Measurements from ENCODE around the gene ENO3. TPM values are rescaled to one million over a fixed set of nuclear protein-coding genes. Genes with fewer than 3 reads are reported as not detected.
"Not testable (repeated sequence)": the region's sequence is repeated elsewhere in the genome, so short reads cannot be mapped to it uniquely, and the experiment has no call there.

Gene ENO3
- total RNA-seq, 2 donors from 2014 or later, result 90.0 to 102 TPM

GRCh38 chr17:4926577-4927335, 24.2 kb upstream of the ENO3 start:
- not testable (repeated sequence) for H3K27ac Mint-ChIP-seq; ATAC-seq (replicated peaks in 1 of 2); H3K27me3 Mint-ChIP-seq (ENCODE audit: low read depth); H3K4me1 Mint-ChIP-seq (ENCODE audit: low read depth); H3K36me3 Mint-ChIP-seq (ENCODE audit: insufficient read depth in 2 of 2); DNase-seq; H3K9me3 Mint-ChIP-seq
- peak overlapping the region in 1 of 2 donors; percentile 55 for H3K4me3 Mint-ChIP-seq

- peaks cover 6% of the 10 kb centered on the region for H3K4me1 Mint-ChIP-seq (ENCODE audit: low read depth)
- ATAC-seq (replicated peaks in 1 of 2) (no peak), DNase-seq (no peak)
- no peak overlapping the region for H3K4me3 Mint-ChIP-seq
- H3K9me3 Mint-ChIP-seq, result no peaks in the 10 kb centered on the region
- no peaks in the 10 kb centered on the region for H3K27me3 Mint-ChIP-seq (ENCODE audit: low read depth)
- H3K27ac Mint-ChIP-seq, result no peak overlapping the region
- H3K36me3 Mint-ChIP-seq (ENCODE audit: insufficient read depth in 2 of 2), result peaks cover 2 to 10% of the 10 kb centered on the region in 2 donors
Measured at GRCh38 chr17:4928881-4929280, 22.0 kb upstream of the ENO3 start.

DNA sequence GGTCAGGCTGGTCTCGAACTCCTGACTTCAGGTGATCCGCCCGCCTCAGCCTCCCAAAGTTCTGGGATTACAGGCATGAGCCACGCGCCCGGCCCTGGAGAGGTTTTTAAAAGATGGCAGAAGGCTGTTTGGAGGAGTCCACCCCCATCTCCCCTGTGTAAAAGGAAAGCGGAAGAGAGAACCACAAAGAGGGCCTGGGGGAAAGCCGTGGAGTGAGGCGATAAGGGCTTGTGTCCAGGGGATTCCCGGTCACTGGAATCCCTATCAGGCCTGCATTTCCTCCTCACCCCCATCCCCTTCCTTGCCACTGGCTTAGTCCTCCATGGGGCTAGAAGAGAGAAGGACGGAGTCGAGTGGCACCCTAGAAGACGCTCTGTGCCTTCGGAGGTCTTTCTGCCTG, 19.0 kb upstream of the ENO3 start, which contains the start of gene GP1BA:
GP1BA (plus strand) TSS at position 315 of the 400 bp plus-strand sequence. CDS start 328 bp downstream, outside the sequence.
- Mint-ChIP-seq H3K36me3 (ENCODE audit: insufficient read depth in 2 of 2) (peaks cover 2 to 16% of the 10 kb centered on the region in 2 donors), H3K27me3 (ENCODE audit: low read depth) (no peaks in the 10 kb centered on the region), H3K4me3 (no peak within 1 kb of the TSS), H3K4me1 (ENCODE audit: low read depth) (peaks cover 8% of the 10 kb centered on the region), H3K27ac (no peak within 1 kb of the TSS), H3K9me3 (no peaks in the 10 kb centered on the region)
- DNase-seq (no peak), ATAC-seq (replicated peaks in 1 of 2) (no peak)

GRCh38 chr17:4932756-4933155, 18.2 kb upstream of the ENO3 start:
- Mint-ChIP-seq H3K4me3 (no peak overlapping the region), H3K4me1 (ENCODE audit: low read depth) (peaks cover 8% of the 10 kb centered on the region), H3K9me3 (no peaks in the 10 kb centered on the region), H3K27me3 (ENCODE audit: low read depth) (no peaks in the 10 kb centered on the region), H3K27ac (no peak overlapping the region), H3K36me3 (ENCODE audit: insufficient read depth in 2 of 2) (peaks cover 0 to 22% of the 10 kb centered on the region in 2 donors)
- peak in 1 of 2 donors; percentile 11 for ATAC-seq (replicated peaks in 1 of 2)
- DNase-seq, result no peak

DNA sequence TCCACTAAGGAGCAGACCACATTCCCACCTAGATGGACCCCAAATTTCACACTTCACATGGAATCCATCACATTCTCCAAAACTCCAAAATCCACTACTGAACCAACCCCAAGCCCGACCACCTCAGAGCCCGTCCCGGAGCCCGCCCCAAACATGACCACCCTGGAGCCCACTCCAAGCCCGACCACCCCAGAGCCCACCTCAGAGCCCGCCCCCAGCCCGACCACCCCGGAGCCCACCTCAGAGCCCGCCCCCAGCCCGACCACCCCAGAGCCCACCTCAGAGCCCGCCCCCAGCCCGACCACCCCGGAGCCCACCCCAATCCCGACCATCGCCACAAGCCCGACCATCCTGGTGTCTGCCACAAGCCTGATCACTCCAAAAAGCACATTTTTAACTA, 17.3 kb upstream of the ENO3 start:
- Mint-ChIP-seq H3K27me3 (ENCODE audit: low read depth) (no peaks in the 10 kb centered on the region), H3K27ac (no peak overlapping the region), H3K4me1 (ENCODE audit: low read depth) (peaks cover 14% of the 10 kb centered on the region), H3K36me3 (ENCODE audit: insufficient read depth in 2 of 2) (peaks cover 2 to 20% of the 10 kb centered on the region in 2 donors), H3K9me3 (no peaks in the 10 kb centered on the region), H3K4me3 (peak overlapping the region in 1 of 2 donors; percentile 19)
- ATAC-seq (replicated peaks in 1 of 2), result no peak
- DNase-seq, result no peak

- peak; percentile 54 to 76 for ATAC-seq (replicated peaks in 1 of 2)
- peaks cover 21% of the 10 kb centered on the region for H3K4me1 Mint-ChIP-seq (ENCODE audit: low read depth)
- H3K9me3 Mint-ChIP-seq, result no peaks in the 10 kb centered on the region
- H3K36me3 Mint-ChIP-seq (ENCODE audit: insufficient read depth in 2 of 2), result peaks cover 2 to 16% of the 10 kb centered on the region in 2 donors
- H3K4me3 Mint-ChIP-seq, result peak overlapping the region; percentile 2 to 39
- DNase-seq, result peak in 1 of 2 donors; percentile 28
- no peaks in the 10 kb centered on the region for H3K27me3 Mint-ChIP-seq (ENCODE audit: low read depth)
- peak overlapping the region; percentile 55 for H3K27ac Mint-ChIP-seq
Measured at GRCh38 chr17:4934173-4934979, 16.5 kb upstream of the ENO3 start.

GRCh38 chr17:4935650-4936049, 15.3 kb upstream of the ENO3 start:
- peaks cover 6 to 20% of the 10 kb centered on the region in 2 donors for H3K36me3 Mint-ChIP-seq (ENCODE audit: insufficient read depth in 2 of 2)
- no peak overlapping the region for H3K27ac Mint-ChIP-seq
- ATAC-seq (replicated peaks in 1 of 2) (no peak), DNase-seq (no peak)
- H3K4me3 Mint-ChIP-seq, result no peak overlapping the region
- no peaks in the 10 kb centered on the region for H3K9me3 Mint-ChIP-seq
- H3K4me1 Mint-ChIP-seq (ENCODE audit: low read depth), result peaks cover 21% of the 10 kb centered on the region
- H3K27me3 Mint-ChIP-seq (ENCODE audit: low read depth), result no peaks in the 10 kb centered on the region

GRCh38 chr17:4936436-4936835, 14.5 kb upstream of the ENO3 start:
- H3K9me3 Mint-ChIP-seq, result no peaks in the 10 kb centered on the region
- ATAC-seq (replicated peaks in 1 of 2) (no peak), DNase-seq (no peak)
- peak overlapping the region; percentile 3 for H3K27ac Mint-ChIP-seq
- peaks cover 27% of the 10 kb centered on the region for H3K4me1 Mint-ChIP-seq (ENCODE audit: low read depth)
- H3K36me3 Mint-ChIP-seq (ENCODE audit: insufficient read depth in 2 of 2), result peaks cover 9 to 25% of the 10 kb centered on the region in 2 donors
- H3K27me3 Mint-ChIP-seq (ENCODE audit: low read depth), result no peaks in the 10 kb centered on the region
- H3K4me3 Mint-ChIP-seq, result no peak overlapping the region

DNA sequence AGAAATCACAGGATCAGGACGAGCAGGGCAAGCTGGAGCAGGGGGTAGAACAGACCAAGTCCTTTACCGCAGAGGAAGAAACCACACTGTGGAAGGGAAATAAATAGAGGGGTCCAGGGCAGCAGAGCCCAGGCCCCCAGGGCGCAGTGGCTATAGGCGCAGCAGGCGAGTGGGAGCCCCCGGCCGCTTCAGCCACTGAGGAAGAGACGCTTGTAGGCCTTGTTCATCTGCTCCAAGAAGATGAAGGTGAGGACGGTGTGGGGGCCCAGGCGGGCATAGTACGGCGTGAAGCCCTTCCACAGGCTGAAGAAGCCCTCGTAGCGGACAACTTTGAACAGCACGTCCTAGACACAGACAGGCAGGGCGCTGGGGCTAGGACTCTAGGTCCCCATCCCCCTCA, 13.4 kb upstream of the ENO3 start:
- no peaks in the 10 kb centered on the region for H3K9me3 Mint-ChIP-seq
- H3K36me3 Mint-ChIP-seq (ENCODE audit: insufficient read depth in 2 of 2), result peaks cover 14 to 31% of the 10 kb centered on the region in 2 donors
- DNase-seq (no peak), ATAC-seq (replicated peaks in 1 of 2) (no peak)
- H3K4me3 Mint-ChIP-seq, result peak overlapping the region in 1 of 2 donors; percentile 98
- no peaks in the 10 kb centered on the region for H3K27me3 Mint-ChIP-seq (ENCODE audit: low read depth)
- peaks cover 38% of the 10 kb centered on the region for H3K4me1 Mint-ChIP-seq (ENCODE audit: low read depth)
- no peak overlapping the region for H3K27ac Mint-ChIP-seq

DNA sequence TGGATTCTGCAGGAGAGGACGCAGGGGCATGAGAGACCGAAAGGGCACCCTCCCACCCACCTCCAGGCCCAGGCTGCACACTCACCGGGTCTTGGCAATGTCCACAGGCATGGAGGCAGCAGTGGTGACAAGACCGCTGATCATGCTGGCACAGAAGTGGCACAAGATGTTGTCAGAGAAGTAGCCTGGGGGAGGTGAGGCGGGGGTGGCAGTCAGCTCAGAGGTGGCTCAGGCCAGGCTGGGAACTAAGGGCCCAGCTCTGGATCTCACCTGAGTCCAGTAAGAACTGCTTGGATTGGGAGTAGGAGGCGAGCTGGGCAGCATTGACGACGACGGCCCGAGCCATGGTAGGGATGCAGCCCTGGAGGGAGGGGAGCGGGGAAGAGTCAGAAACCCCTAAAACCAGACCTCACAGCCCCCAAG, 12.8 kb upstream of the ENO3 start:
- ATAC-seq (replicated peaks in 1 of 2), result no peak
- Mint-ChIP-seq H3K36me3 (ENCODE audit: insufficient read depth in 2 of 2) (peaks cover 17 to 33% of the 10 kb centered on the region in 2 donors), H3K27ac (peak overlapping the region; percentile 77), H3K27me3 (ENCODE audit: low read depth) (no peaks in the 10 kb centered on the region), H3K9me3 (no peaks in the 10 kb centered on the region), H3K4me3 (peak overlapping the region; percentile 93 to 98), H3K4me1 (ENCODE audit: low read depth) (peaks cover 43% of the 10 kb centered on the region)
- no peak for DNase-seq

GRCh38 chr17:4938688-4939545, 12.0 kb upstream of the ENO3 start:
- H3K4me1 Mint-ChIP-seq (ENCODE audit: low read depth), result peaks cover 51% of the 10 kb centered on the region
- no peaks in the 10 kb centered on the region for H3K27me3 Mint-ChIP-seq (ENCODE audit: low read depth)
- H3K9me3 Mint-ChIP-seq, result no peaks in the 10 kb centered on the region
- H3K4me3 Mint-ChIP-seq, result peak overlapping the region; percentile 93 to 98
- DNase-seq (no peak), ATAC-seq (replicated peaks in 1 of 2) (no peak)
- H3K36me3 Mint-ChIP-seq (ENCODE audit: insufficient read depth in 2 of 2), result peaks cover 19 to 40% of the 10 kb centered on the region in 2 donors
- peak overlapping the region; percentile 77 for H3K27ac Mint-ChIP-seq

DNA sequence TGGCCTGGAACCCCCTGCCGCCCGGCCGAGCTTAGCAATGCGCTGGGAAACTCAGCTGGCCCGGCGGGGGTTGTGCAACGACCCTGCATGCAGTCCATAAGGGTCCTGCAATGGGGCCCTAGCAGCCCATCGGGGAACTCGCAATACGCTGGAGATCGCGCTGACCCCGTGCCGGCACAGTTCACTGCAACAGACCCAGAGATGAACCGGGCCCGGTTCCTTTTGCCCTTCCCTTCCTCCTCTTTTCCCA, 11.4 kb upstream of the ENO3 start:
- H3K9me3 Mint-ChIP-seq, result no peaks in the 10 kb centered on the region
- DNase-seq (no peak), ATAC-seq (replicated peaks in 1 of 2) (peak in 1 of 2 donors; percentile 3)
- peaks cover 24 to 46% of the 10 kb centered on the region in 2 donors for H3K36me3 Mint-ChIP-seq (ENCODE audit: insufficient read depth in 2 of 2)
- H3K4me3 Mint-ChIP-seq, result peak overlapping the region; percentile 93 to 98
- no peak overlapping the region for H3K27ac Mint-ChIP-seq
- peaks cover 51% of the 10 kb centered on the region for H3K4me1 Mint-ChIP-seq (ENCODE audit: low read depth)
- H3K27me3 Mint-ChIP-seq (ENCODE audit: low read depth), result no peaks in the 10 kb centered on the region

Data from activated T-cell treated with anti-CD3 and anti-CD28 coated beads, Interleukin-2, amount 50 U/mL, for 72 hours (primary cell).